NT2/D1 (cell line): ENCODE results near the gene PTER.

ENCODE experiments used
- DNase-seq: peaks from one replicate; pipeline ENCODE4 v3.0.0-alpha.2; 2011; ENCODE audit warnings: low read depth, low spot score
- H3K27me3 ChIP-seq: 2 replicates; pipeline ENCODE4 v1.6.0; 2011; ENCODE audit warnings: mild to moderate bottlenecking; ENCODE audit not compliant: insufficient read length, insufficient read depth
- H3K36me3 ChIP-seq: 2 replicates; pipeline ENCODE4 v1.6.1; 2011; ENCODE audit warnings: mild to moderate bottlenecking, low read length, mixed read lengths; ENCODE audit not compliant: insufficient read depth, insufficient read length
- H3K4me1 ChIP-seq: 2 replicates; pipeline ENCODE4 v1.5.1; 2011; ENCODE audit not compliant: insufficient read depth, insufficient read length
- H3K4me3 ChIP-seq: 2 replicates; pipeline ENCODE4 v1.5.1; 2011; ENCODE audit warnings: low read depth; ENCODE audit not compliant: insufficient read length
- H3K9ac ChIP-seq: 2 replicates; pipeline ENCODE4 v1.6.0; 2011; ENCODE audit warnings: low read depth; ENCODE audit not compliant: insufficient read length
- H3K9me3 ChIP-seq: 2 replicates; pipeline ENCODE4 v1.5.1; 2011; ENCODE audit warnings: mild to moderate bottlenecking, low read length; ENCODE audit not compliant: insufficient read depth
- SUZ12 ChIP-seq: IDR thresholded peaks from 2 replicates; pipeline ENCODE4 v1.6.1; 2011; ENCODE audit not compliant: insufficient read length, insufficient read depth; ENCODE audit errors: extremely low read depth
- YY1 ChIP-seq: IDR thresholded peaks from 2 replicates; pipeline ENCODE4 v1.6.1; 2011; ENCODE audit not compliant: insufficient read length, insufficient read depth
- ZNF274 ChIP-seq: IDR thresholded peaks from 2 replicates; pipeline ENCODE4 v1.6.1; 2011; ENCODE audit warnings: mild to moderate bottlenecking, low read depth, low read length

PTER gene

DNA sequence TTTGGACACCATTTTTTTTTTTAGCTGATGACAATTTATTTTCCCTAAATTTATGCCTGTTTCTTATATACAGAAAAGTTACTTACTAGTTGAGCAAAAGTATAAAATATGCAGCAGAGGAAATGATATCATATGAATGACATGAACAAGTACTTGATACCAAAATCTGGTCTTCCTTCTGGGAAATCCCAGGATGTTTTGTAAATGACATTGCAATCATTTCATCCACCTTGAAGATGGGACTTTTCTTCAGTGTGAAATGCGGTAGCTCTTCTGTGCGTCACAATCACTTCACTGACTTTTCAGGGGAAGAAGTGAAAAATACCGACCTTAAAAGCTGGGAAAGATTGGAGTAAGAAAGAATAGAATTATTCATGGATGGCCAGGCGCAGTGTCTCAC lies 61.1 kb downstream of the PTER start:
- no peak for TF ChIP-seq ZNF274
- TF ChIP-seq SUZ12 = no peak
- no peak for TF ChIP-seq YY1

DNA sequence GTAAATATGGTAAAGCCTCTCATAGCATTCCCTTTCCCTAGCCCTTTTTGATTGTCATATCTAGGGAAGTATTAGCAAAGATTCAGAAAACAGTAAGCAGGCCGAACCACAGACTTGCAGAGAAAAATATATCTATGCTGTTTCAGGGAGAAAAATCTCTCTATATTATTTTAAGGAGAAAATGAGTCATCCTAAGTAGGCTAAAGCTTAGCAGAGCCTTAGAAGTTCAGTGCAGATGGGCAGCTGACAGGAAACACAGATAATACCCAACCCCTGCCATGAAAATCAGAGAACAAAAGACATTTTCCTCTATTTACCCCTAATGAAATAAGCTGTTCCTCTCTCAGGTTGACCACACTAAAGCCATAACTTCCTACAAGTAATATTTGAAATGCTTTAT lies 68.4 kb downstream of the PTER start:
- H3K4me3 ChIP-seq = no peak overlapping the region
- H3K4me1 ChIP-seq = no peaks in the 10 kb centered on the region
- H3K36me3 ChIP-seq = no peaks in the 10 kb centered on the region
- H3K27me3 ChIP-seq = no peaks in the 10 kb centered on the region
- no peak for DNase-seq
- H3K9ac ChIP-seq = no peak overlapping the region
- H3K9me3 ChIP-seq = no peaks in the 10 kb centered on the region
- no peak for TF ChIP-seq SUZ12
- no peak for TF ChIP-seq YY1
- no peak for TF ChIP-seq ZNF274

More for the DNA sequence above, 61.1 kb downstream of the PTER start:
- Histone ChIP-seq H3K4me1 (no peaks in the 10 kb centered on the region), H3K27me3 (no peaks in the 10 kb centered on the region), H3K9me3 (no peaks in the 10 kb centered on the region), H3K9ac (no peak overlapping the region), H3K36me3 (no peaks in the 10 kb centered on the region), H3K4me3 (no peak overlapping the region)
- no peak for DNase-seq

- Histone ChIP-seq H3K4me1 (no peaks in the 10 kb centered on the region), H3K9ac (no peak overlapping the region), H3K4me3 (no peak overlapping the region), H3K27me3 (no peaks in the 10 kb centered on the region), H3K36me3 (no peaks in the 10 kb centered on the region), H3K9me3 (no peaks in the 10 kb centered on the region)
- no peak for TF ChIP-seq YY1
- no peak for TF ChIP-seq ZNF274
- no peak for TF ChIP-seq SUZ12
- no peak for DNase-seq
Observed at GRCh38 chr10:16509996-16510395, 73.2 kb downstream of the PTER start.

DNA sequence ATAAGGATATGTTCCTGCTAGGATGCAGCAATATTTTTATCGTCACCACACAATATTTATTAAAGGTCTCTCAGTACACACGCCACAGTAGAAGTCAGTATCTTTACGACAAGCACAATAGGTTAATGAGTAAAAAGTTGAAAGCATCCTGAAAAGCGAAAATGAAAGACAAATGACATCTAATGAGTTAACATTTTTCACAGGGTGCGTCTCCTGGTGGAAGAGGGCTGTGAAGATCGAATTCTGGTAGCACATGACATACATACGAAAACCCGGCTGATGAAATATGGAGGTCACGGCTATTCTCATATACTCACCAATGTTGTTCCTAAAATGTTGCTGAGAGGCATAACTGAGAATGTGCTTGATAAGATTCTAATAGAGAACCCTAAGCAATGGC lies 74.0 kb downstream of the PTER start:
- H3K27me3 ChIP-seq = no peaks in the 10 kb centered on the region
- DNase-seq = no peak
- H3K4me1 ChIP-seq = no peaks in the 10 kb centered on the region
- no peak overlapping the region for H3K9ac ChIP-seq
- H3K9me3 ChIP-seq = no peaks in the 10 kb centered on the region
- no peak overlapping the region for H3K4me3 ChIP-seq
- TF ChIP-seq ZNF274 = no peak
- H3K36me3 ChIP-seq = no peaks in the 10 kb centered on the region

DNA sequence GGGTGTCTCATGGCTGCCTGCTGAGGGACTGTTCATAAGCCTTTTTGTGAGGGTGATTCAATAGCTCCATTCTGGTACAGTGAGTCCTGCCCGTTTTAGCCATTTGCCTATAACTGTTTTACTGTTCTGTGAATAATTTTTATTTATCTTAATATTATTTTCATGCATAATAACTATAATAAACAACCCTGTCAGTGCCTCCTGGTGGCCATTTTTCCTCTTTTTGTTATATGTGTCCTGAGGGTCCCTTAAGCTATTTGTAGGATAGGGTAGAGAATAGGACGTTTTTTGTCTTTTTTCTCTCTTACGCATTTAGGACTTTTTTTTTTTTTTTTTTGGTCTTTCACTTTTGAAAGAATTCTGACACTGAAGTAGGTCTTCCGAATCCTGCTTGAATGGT lies 82.0 kb downstream of the PTER start:
- Histone ChIP-seq H3K4me3 (no peak overlapping the region), H3K4me1 (no peaks in the 10 kb centered on the region), H3K9ac (no peak overlapping the region), H3K36me3 (no peaks in the 10 kb centered on the region), H3K9me3 (no peaks in the 10 kb centered on the region), H3K27me3 (peaks cover 49% of the 10 kb centered on the region)
- TF ChIP-seq ZNF274 (no peak), YY1 (no peak)
- DNase-seq = no peak

- Histone ChIP-seq H3K9me3 (no peaks in the 10 kb centered on the region), H3K9ac (peak overlapping the region; percentile 72), H3K4me3 (peak overlapping the region; percentile 40), H3K36me3 (no peaks in the 10 kb centered on the region), H3K4me1 (no peaks in the 10 kb centered on the region), H3K27me3 (peaks cover 54% of the 10 kb centered on the region)
- no peak for TF ChIP-seq SUZ12
- DNase-seq = no peak
Observed at GRCh38 chr10:16519250-16519907, 82.6 kb downstream of the PTER start.

GRCh38 chr10:16519908-16520861 lies 83.4 kb downstream of the PTER start:
- TF ChIP-seq SUZ12 = no peak
- no peak for TF ChIP-seq ZNF274
- no peak for TF ChIP-seq YY1
- H3K4me3 ChIP-seq = peak overlapping the region; percentile 47
- no peaks in the 10 kb centered on the region for H3K4me1 ChIP-seq
- H3K27me3 ChIP-seq = peaks cover 59% of the 10 kb centered on the region
- no peak for DNase-seq
- H3K9me3 ChIP-seq = no peaks in the 10 kb centered on the region
- peak overlapping the region; percentile 72 for H3K9ac ChIP-seq
- no peaks in the 10 kb centered on the region for H3K36me3 ChIP-seq

DNA sequence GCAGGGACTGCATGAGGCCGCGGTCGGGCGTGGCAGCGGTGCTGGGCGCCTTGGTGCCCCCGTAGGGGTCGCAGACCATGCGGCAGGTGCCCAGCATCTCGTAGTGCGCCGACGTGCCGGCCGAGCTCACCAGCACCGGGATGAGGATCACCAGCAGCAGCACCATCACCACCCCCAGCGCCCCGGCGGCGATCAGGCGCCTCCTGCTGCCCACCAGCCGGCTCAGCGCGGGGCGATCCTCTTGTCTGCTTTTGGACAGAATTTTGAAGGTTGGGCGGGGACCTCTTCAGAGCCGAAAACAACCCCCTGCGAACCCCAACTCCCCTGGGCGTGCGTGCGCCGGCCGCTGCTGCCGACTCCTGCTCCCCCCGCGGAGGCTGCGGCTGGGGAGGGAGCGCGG lies 84.1 kb downstream of the PTER start:
- no peaks in the 10 kb centered on the region for H3K4me1 ChIP-seq
- peak; percentile 20 for DNase-seq
- TF ChIP-seq YY1 (no peak), ZNF274 (no peak), SUZ12 (no peak)
- no peaks in the 10 kb centered on the region for H3K36me3 ChIP-seq
- peaks cover 59% of the 10 kb centered on the region for H3K27me3 ChIP-seq
- no peak overlapping the region for H3K9ac ChIP-seq
- H3K9me3 ChIP-seq = no peaks in the 10 kb centered on the region
- peak overlapping the region; percentile 47 for H3K4me3 ChIP-seq
